Measurements from ENCODE around the gene TGM2.

The TGM2 gene

DNA sequence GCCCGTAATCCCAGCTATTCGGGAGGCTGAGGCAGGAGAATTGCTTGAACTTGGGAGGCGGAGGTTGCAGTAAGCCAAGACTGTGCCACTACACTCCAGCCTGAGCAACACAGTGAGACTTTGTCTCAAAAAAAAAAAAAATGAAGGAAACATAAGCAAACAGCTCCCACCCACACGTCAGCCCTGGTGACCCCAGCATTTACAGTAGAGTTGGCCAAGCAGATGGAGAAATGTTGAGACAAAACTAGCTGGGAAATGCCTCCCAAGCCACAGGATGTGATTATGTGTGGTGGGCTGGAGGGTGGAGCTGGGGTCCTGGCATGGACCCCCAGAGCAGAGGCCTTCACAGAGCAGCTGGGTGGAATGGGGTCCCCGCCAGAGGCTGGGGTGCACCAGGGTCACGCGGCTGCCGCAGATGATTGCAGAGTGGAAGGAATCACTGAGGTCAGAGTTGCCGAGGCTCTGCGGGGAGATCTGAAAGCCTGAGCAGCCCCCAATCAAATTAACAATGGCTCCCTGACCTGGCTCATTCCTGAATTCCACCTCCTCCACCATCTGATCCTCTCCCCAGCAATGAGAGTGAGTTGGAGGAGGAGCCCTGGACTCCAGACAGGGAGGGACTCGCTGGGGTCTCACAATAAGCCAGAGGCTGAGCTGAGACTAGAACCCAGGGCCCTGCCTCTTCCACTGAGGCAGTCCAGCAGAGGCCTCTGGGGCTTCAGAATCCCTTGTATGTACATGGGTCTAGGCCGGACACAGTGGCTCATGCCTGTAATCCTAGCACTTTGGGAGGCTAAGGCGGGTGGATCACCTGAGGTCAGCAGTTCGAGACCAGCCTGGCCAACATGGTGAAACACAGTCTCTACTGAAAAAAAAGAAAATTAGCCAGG lies 34.7 kb upstream of the TGM2 start:
- no peak for DNase-seq

DNA sequence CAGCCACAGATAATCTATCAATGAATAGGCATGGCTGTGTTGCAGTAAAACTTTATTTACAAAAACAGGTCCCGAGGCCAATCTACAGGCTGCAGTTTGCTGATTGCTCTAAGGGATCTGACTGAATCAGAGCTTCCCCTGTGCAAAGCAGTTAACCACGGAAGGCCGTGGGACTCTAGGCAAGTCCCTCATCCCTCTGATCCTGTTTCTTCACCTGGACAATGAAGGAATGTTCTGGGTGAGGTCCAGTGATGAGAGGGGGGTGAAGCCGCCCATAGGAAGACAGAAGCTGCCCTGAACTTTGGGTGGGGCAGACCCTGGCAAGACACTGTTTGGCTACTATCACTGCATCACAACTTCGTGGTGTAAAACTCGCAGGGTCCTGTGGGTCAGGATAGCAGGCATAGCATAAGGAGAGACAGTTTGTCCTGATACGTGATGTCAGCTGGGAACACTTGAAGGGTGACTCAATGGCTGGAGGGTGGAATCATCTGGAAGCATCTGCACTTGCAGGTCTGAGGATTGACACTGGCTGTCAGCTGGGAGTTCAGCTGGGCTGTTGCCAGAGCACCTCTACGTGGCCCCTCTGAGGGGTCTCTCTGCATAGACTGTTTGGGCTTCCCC lies 33.3 kb upstream of the TGM2 start:
- no peak for DNase-seq

DNA sequence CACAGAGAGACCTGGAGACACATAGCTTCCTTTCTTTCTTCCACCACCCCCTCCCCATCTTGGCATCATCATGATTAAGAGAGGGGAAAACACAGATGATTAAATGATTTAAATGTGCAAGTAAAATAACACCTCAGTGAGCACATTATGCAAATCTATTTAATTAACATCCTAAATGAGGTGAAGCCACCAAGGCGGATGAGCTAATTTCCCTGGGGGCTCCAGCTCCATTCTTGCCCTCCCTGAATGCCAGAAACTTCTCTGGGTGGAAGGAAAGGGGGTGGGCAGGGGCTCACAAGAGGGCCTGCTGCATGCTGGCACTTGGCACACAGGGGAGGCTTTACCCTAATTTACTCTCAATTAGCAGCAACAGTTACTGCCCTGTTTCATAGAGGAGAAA lies 32.5 kb upstream of the TGM2 start:
- no peak for DNase-seq

DNA sequence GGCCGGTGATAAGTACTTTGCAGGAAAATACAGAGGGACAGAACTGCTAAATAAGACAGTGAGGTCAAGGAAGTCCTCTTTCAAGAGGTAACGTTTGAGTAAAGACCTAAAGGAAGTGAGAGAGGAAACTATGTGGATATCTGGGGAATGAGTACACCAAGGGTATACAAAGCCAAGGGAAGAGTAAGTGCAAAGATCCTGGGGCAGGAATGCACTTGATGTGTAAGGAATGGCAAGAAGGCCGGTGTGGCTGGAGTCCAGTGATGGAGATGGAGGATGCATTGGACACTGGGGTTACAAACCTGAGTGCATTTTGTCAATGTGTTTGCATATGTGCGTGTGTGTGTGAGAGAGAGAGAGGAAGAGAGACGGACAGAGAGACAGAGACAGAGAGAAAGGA lies 32.1 kb upstream of the TGM2 start:
- no peak for DNase-seq

DNA sequence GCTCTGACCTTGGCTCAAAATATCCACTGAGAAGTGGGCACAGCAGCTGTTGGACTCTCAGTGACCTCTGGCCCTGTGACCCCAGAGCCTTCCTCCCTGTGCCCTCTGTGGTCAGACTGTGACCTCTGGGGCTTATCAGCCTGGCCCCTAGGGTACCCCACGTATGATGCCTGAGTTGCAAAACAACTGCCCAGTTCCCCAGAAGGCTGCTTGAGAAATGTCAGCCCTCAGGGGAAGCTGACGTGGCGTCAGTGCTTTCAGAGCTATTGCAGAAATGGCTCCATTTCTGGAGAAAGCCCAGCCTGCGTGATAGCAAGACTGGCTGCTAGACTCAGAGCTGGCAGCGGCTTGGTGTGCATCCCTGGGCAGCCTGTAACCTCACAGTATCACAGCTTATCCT lies 31.5 kb upstream of the TGM2 start:
- DNase-seq: no peak

DNA sequence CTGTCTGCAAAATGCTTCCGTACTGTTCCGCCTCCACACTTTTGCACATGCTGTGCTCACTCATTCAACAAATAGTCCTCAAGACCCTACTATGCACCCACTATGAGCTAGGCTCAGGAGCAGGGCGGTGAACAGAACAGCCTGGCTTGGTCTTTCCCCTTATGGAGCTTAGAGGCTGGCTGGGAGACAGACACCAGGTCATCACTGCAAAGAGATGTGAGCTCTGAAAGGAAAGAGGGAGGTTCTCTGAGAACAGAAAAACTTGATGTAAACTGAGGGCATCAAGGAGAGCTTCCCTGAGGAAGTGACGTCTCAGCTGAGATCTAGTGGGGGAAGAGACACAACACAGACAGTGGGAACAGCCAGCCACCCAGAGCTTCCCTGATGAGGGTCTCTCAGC lies 31.0 kb upstream of the TGM2 start:
- DNase-seq: no peak

DNA sequence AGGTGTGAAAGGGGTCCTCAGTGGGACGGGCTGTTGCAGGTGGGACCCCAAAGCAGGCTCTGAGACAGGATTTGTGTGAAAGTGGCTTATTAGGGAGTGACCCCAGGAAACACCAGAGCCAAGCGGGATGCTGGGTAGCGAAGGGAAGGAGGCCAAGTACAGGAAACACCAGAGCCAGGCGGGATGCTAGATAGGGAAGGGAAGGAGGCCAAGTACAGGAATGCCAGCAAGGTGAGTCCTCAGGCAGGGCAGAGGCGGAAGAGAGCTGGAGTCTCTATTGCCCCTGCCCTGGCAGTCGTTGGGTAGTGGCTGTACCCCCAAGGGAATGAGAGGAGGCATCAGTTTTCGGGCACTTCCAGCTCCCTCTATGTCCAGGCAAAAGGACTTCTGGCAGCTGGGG lies 30.5 kb upstream of the TGM2 start:
- DNase-seq: no peak

DNA sequence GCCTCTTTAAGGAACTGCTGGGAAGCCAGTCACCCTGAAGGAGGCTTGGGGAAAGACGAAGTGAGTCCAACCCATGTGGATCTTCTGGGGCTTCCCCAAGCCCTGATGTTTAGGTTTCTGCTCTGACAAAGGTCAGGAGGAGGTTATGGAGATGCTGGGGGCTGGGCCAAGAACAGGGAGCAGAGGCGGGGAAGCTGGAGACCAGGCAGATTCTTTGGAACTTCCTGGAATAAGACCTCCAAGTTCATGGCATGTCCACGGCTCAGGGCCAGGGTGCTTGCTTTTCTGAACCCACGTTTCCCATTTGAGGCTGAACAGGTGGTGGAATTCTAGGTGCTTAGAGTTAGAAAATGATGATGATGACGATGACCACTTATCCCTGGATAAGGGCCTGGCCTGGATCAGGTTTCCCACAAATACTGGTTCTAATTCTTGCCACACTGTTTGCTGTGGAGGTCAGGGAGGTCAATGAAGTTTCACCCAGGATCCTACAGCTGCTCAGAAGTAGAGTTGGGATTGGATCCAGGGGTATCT lies 30.0 kb upstream of the TGM2 start:
- DNase-seq: no peak

DNA sequence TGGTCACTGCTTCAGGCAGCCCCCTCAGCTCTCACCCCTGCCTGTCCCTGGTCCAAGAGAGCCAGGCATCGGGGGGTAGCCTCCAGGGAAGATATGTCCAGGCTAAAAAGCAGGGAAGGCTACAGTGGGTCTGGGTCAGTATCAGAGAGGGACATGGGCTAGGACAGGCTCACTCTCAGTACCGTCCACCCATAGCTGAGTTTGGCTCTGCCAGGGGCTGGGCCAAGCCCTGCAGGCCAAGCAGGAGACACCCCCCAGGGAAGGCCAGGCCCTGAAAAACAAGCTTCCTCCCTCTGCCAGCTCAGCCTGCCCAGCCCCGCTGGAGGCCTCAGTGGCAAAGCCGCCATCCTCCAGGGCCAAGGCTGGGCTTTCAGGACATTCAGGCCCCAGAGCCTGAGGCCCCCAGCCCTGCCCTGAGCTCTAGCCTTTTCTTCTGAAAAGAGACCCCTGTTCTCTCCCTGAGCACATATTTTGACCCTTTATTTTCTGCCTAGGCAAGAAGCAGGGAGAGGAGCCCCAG lies 28.6 kb upstream of the TGM2 start:
- no peak for DNase-seq

DNA sequence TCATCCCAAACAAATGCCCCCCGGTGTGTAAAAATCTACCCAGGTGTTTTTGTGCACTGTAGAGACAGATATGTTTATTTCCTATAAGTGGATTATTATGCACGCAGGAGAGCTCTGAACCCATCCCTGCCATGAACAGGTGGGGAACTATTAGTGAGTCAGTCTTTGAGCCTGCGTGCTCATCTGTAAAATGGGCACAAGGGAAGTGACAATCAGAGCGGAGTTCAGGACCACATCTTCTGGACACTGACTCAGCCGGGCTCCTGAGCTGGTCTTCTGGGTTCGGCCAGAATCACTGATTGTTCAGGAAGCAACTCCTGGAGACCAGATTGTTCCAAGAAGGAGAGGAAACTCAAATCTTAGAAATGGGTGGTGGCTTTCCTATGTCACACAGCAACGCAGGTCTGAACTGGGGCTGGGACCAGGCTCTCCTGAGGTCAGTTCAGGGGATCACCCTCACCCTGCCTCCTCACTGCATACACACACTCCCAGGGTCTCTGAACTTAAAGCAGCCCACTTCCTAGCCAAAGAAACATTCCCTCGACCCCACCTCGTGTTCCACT lies 27.3 kb upstream of the TGM2 start:
- no peak for DNase-seq

DNA sequence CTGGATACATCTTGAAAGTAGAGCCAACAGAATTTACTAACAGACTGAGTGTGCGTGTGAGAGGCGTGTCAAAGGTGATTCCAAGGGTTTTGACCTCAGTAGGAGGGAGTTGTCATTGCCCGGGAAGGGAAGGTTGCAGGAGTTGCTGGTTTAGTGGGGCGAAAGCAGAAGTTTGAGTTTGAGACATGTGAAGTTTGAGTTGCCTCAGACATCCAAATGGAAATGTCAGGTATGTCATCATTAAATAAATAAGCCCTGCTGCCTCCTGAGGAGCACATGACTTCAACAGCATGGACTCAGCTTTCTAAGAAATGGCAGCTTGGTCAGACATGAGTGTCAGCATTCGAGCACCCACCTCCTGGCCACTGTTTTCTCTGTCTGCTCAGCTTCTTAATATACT lies 26.6 kb upstream of the TGM2 start:
- DNase-seq: no peak

DNA sequence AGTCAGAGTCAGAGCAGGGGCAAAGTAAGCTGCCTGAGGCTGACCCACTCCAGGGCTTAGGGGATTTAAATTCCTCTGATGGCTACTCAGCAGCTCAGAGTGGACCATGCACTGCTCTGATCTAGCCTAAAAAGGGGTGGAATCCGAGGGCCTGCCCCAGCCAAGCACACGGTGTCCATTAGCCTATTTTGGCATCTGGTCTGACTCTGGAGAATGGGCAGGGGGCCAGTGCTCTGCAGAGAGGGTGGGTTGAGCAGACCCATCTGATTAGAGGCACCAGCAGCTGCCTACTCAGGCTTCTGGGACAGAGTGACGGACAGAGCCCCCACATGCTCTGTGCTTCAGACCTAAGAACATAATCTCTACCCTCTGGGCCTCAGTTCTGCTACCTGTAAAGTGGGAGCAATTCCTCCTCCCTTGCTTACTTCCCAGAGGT lies 25.9 kb upstream of the TGM2 start:
- DNase-seq: no peak

DNA sequence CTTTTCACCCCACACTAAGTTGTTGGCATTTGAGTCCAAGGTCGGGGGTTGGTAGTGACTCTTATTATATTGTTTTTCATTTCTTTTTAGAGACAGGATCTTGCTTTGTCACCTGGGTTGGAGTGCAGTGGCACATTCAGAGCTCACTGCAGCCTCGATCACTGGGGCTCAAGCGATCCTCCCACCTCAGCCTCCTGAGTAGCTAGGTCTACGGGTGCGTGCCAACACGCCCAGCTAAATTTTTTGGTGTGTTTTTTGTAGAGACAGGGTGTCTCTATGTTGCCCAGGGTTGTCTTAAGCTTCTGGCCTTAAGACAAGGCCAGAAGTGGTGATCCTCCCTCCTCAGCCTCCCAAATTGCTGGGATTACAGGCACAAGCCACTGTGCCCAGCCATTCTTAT lies 25.1 kb upstream of the TGM2 start:
- DNase-seq: no peak

DNA sequence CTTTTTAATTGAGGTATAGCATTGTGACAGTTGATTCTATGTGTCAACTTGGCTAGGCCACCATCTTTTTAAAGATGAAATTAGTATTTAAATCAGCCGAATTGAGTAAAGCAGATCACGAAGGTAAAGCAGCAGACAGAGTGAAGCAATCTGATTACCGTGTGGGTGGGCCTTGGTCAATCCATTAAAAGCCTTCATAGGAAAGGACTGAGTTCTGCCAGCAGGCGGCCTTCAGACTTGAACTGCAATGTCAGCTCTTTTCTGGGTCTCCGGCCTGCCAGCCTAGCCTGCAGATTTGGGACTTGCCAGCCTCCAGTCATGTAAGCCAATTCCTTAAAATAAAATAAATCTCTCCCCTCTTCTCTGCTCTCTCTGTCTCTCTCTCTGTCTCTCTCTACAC lies 22.4 kb upstream of the TGM2 start:
- DNase-seq: no peak

DNA sequence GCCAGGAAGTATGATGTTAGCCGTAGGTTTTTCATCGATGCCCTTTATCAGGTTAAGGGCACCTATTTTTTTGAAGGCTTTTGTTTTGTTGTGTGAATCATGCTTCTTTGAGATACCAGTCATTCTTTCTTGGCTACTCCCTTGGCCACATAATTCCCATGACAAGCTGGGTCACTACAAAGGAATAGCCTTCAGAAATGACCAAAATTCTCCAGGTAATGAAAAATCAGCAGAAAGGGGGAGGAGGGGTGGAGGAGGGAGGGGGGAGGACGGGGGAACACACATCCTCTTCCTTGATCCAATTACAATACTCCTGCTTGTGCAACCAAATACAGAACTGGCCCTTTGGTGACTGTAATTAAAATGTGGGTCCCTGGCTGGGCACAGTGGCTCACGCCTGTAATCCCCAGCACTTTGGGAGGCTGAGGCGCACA lies 21.7 kb upstream of the TGM2 start:
- no peak for DNase-seq

DNA sequence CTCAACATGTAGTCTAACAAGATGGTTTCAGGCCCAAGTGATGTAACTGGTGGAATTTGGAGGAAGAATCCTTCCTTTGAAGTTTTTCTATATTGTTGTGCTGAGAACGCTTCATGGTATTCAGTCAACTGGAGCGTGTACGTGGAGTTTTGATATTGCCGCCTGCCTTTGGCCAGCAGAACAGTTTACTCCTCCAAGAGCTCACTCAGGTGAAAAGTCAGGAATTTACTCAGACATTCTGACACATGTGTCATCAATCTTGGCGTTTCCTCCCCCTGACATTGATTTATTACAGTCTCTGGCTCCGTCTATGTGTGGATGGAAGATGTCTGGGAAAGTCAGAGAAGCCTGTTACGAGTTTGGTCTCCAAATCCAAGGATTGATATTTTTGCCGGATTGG lies 19.0 kb upstream of the TGM2 start:
- DNase-seq: no peak

DNA sequence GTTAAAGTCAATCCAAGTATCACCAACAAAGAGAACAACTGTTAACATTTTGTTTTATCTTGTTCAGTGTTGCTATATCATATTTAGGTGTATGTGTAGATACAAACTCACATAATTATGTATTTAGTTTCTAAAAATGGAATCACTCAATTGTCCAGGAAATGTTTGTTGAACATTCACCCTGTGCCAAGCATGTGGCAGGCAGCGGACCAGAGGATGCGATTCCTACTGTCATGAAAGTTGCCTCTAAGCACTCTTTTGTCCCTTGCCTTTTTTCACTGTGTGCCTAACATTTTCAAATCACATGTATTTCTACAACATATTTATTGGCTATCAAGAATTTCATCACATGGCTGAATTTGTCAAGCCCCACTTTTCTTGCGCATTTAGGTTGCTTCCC lies 16.9 kb upstream of the TGM2 start:
- no peak for DNase-seq

DNA sequence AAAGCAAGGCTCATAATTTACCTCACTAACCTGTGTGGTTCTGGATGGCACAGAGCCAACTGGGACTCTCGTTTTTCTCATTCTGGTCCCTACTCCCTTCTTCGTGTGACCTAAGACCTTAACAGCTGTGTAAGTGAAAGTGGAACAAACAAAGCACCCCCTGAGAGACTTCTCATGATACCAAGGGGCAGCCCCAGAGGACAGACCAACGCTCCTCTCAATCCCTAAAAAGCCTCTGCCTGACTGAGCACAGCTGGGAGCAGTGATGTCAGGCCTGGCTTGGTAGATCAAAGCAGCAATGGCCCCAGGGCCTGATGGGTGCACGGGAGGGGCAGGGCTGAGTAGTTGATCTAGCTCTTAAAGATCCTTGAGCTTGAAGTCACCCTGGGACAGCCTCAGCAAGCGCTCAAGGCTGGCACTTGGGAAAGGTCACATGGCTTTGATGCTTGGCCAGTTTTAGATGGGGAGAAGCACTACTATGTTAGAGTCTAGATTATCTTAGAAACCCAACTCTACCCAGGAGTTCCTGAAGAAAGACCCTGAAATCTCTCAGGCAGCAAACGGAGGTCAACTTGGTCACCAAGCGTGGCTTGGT lies 16.2 kb upstream of the TGM2 start:
- DNase-seq: no peak

DNA sequence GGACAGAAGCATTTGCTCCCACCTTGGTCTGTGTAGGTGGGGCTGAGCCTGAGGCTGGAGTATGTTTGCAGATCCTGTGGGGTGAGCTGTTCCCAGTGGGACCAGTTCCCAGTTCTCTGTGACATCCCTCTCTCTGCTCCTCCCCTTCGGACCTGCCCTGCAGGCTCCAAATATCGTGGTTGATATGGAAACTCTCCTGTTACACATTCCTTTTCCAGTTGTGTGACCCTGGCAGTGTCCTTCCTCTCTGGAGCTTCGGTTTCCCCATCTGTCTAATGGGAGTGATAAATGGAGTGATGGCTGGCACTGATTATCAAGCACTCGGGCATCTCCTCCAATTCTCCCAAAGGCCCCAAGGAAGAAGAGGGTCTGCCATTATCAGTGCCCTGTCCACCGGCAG lies 15.7 kb upstream of the TGM2 start:
- no peak for DNase-seq

DNA sequence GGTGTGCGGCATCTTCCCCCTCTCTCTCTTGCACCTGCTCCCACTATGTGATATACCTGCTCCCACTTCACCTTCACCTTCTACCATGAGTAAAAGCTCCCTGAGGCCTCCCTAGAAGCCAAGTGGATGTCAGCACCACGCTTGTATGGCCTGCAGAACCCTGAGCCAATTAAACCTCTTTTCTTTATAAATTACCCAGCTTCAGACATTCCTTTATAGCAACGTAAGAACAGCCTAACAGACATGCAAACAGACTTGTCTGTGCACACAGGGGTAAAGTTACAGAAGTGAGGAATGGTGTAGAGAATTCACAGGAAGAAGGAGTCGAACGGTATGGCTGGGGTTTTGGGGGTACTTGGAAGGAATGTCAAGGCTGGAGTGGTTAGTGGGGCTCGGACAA lies 14.8 kb upstream of the TGM2 start:
- no peak for DNase-seq

DNA sequence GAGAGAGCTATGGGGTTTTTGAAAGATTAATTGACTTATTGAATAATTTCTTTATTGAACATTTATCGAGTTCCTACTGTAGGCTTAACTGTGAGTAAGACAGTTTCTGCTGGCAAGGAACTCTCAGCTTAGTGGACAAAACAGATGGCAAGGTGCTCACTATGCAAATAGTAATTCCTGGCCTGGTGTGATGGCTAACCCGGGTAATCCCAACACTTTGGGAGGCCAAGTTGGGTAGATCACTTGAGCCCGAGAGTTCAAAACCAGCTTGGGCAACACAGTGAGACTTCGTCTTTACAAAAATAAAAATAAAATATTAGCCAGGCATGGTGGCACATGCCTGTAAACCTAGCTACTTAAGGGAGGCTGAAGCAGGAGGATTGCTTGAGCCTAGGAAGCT lies 13.5 kb upstream of the TGM2 start:
- no peak for DNase-seq

DNA sequence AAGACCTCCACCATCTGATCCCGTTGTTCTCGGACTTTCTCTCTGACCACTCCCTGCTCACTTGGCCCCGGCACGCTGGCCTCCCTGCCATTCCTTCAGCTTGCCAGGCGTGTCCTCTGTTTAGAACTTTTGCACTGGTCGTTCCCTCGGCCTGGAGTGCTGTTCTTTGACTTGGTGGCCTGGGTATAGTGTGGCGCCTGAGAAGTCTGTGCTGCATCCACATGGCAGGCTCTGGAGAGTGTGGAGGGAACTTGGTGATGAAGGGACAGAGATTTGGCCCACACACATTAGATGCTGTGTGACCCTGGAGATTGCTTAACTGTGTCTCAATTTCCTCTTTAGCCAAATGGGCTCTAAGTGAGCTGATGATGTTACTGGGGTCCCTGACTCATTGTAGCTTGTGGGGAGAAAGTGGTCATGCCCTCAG lies 13.0 kb upstream of the TGM2 start:
- DNase-seq: no peak

DNA sequence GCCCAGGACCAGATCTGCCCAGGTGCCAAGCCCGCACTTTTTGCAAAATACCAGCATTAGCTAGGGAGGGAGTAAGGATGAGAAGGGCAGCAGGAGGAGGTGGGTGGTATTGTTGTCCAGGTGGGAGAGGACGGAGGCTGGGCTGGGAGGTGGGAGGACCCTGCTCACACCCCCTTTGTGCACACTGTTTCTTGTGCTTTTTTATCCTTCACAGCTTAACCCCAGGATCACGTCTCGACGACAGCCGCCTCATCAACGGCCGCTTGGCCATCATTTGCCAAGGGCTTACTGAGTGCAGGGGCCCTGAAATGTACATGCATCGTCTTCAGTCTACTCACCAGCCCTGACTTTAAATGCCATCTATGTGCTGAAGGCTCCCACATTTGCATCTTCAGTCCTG lies 12.1 kb upstream of the TGM2 start:
- no peak for DNase-seq
